Activated naive CD8-positive, alpha-beta T cell (primary cell): Measurements from ENCODE around the gene CAMTA1.

Experiments used
- H3K27ac Mint-ChIP-seq: one replicate; pipeline ENCODE4 v1.8.0; 2021; ENCODE audit warnings: mixed read lengths
- H3K27me3 Mint-ChIP-seq: one replicate; pipeline ENCODE4 v1.8.0; 2021; ENCODE audit warnings: mixed read lengths
- H3K36me3 Mint-ChIP-seq: one replicate; pipeline ENCODE4 v1.8.0; 2021; ENCODE audit warnings: mixed read lengths
- H3K4me1 Mint-ChIP-seq: one replicate; pipeline ENCODE4 v1.8.0; 2021; ENCODE audit warnings: low read depth, mixed read lengths
- H3K4me3 Mint-ChIP-seq: one replicate; pipeline ENCODE4 v1.8.0; 2021; ENCODE audit warnings: mild to moderate bottlenecking, mixed read lengths
- H3K9me3 Mint-ChIP-seq: one replicate; pipeline ENCODE4 v1.8.0; 2021; ENCODE audit warnings: low read depth, mixed read lengths

Gene CAMTA1

DNA sequence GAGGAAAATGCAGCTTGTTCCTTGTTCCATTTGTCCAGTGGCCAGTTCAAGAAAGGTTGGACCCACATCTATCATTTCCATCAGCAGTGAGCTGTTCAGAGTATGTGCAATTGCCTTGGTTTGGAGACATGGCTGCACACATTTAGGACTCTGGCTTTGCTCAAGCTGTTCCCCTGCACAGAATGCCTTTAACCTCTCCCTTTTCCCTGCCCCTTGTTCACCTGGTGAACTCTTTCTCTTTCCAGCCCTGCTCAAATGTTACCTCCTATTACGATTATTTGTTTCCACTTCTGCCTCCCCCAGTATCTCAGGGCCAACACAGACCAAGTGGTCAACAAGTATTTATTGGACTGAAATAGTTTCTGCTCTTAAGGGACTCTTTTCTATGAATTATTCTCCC is 385.9 kb downstream of the CAMTA1 start:
- H3K27me3 Mint-ChIP-seq, result peaks cover 15% of the 10 kb centered on the region

DNA sequence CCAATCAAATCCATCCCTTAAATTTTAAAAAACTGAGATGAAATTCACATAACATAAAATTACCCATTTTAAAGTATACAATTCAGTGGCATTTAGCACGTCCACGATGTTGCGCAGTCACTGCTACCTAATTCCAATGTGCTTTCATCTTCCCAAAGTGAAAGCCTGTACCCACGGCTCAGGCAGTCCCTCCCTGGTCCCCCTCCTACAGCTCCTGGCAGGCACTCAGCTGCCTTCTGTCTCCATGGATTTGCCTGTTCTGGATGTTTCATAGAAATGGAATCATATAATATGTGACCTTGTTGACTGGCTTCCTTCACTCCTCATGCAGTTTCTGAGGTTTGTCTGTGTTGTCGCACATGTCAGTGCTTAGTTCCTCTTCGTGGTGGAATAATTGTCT is 386.3 kb downstream of the CAMTA1 start:
- H3K4me3 Mint-ChIP-seq, result no peak overlapping the region
- no peaks in the 10 kb centered on the region for H3K4me1 Mint-ChIP-seq
- no peaks in the 10 kb centered on the region for H3K9me3 Mint-ChIP-seq

More for the DNA sequence above, 385.9 kb downstream of the CAMTA1 start:
- Mint-ChIP-seq H3K4me3 (no peak overlapping the region), H3K4me1 (no peaks in the 10 kb centered on the region), H3K9me3 (no peaks in the 10 kb centered on the region), H3K27ac (no peak overlapping the region), H3K36me3 (no peaks in the 10 kb centered on the region)

DNA sequence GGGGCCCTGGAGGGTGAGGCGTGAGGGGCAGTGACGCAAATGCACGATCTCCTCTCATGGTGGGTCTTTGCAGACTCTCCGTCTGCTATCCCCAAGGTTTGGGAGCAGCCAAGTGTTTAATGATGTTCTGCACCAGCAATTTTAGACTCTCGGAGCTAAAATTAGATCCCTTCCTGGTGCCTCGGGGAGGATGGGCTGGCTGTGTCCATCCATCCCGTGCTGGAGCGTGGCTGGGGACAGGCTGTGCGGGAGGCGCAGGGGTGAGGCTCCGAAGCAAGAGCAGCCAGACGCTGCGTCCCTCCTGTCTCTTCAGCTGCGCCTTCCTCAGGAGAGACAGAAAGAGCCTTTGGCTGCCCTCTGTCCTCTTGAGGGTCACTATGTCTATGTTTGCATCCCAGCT is 387.6 kb downstream of the CAMTA1 start:
- H3K4me1 Mint-ChIP-seq, result no peaks in the 10 kb centered on the region
- H3K9me3 Mint-ChIP-seq, result no peaks in the 10 kb centered on the region
- H3K27me3 Mint-ChIP-seq, result peaks cover 20% of the 10 kb centered on the region
- H3K36me3 Mint-ChIP-seq, result no peaks in the 10 kb centered on the region
- no peak overlapping the region for H3K4me3 Mint-ChIP-seq
- H3K27ac Mint-ChIP-seq, result no peak overlapping the region

More for the DNA sequence above, 386.3 kb downstream of the CAMTA1 start:
- peaks cover 17% of the 10 kb centered on the region for H3K27me3 Mint-ChIP-seq
- no peak overlapping the region for H3K27ac Mint-ChIP-seq
- H3K36me3 Mint-ChIP-seq, result no peaks in the 10 kb centered on the region

DNA sequence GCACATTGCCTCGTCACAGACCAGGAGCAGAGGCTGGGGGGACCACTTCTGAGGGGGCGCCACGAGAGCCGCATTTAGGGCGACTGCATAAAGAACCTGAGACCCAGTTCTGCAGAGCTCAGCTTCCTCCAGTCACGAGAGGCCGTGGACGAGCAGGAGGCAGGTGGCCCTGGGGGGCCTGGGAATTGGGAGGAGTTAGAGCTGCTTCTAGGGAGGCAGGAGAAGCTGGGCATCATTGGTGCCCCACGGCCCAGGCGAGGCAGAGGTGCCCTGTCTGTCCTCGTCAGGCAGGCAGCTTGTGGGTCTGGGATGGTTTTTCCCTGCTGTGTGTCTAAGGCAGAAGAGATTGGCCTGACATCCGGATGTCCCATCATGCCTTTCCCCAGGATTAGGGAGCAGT is 389.3 kb downstream of the CAMTA1 start:
- Mint-ChIP-seq H3K36me3 (no peaks in the 10 kb centered on the region), H3K4me3 (no peak overlapping the region), H3K27me3 (peaks cover 28% of the 10 kb centered on the region), H3K4me1 (no peaks in the 10 kb centered on the region), H3K27ac (no peak overlapping the region), H3K9me3 (peaks cover under 1% of the 10 kb centered on the region)

DNA sequence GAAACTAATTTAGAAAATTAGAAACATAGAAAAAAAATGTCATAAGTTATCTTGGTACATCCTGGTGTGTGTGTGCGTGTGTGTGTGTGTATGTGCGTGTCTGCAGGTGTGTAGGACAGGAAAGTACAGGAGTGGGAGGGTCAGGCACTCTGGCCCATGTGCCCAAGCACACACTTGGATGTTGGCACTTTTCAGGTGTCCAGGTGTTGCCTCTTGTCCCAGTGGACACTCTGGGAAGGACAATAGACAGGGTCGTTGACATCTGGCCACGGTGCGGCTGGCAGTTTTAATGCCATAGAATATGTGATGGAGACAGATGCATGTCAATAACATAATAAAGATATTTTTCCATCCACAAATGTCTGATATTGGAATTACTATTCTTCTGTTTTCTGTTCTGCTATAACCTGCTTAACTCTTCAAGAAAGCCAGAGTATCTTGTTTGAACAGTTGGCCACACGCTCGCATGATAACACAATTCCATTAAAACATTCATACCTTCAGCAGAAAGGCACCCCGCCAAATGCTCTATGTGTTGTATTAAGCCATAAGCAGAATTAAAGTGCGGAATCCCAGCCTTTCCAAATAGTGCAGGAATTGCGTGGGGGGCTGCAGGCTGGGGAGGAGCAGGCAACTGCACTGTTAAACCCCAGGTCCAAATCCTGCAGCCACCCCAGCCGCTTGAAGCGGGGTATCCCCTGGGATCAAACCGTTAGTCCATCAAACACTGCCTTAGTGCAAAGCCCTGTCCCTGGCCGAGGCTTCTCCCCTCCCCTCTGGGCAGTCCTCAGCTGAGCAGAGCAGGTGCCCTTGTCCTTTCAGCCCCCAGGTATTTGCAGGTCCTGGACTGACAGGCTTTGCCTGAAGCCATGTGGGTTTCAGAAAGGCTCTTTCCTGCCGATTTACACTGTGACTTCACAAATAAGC is 390.0 kb downstream of the CAMTA1 start:
- Mint-ChIP-seq H3K27me3 (peaks cover 28% of the 10 kb centered on the region), H3K27ac (no peak overlapping the region), H3K36me3 (no peaks in the 10 kb centered on the region), H3K9me3 (peaks cover 4% of the 10 kb centered on the region), H3K4me3 (no peak overlapping the region), H3K4me1 (no peaks in the 10 kb centered on the region)

DNA sequence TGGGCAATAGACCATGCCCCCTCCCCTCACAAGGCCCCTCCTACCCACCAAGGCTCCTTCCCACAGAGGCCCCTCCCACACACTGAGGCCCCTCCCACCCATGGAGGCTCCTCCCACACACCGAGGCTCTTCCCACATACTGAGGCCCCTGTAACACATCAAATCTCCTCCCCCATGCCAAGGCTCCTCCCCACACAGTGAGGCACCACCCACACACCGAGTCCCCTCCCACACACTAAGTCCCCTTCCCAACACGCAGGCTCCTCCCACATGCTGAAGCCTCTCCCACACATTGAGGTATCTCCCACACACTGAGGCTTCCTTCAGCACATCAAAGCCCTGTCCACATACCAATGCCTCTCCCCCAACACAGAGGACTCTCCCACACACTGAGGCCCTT is 391.8 kb downstream of the CAMTA1 start:
- H3K27ac Mint-ChIP-seq, result no peak overlapping the region
- no peaks in the 10 kb centered on the region for H3K36me3 Mint-ChIP-seq
- H3K4me3 Mint-ChIP-seq, result no peak overlapping the region
- peaks cover 16% of the 10 kb centered on the region for H3K27me3 Mint-ChIP-seq
- peaks cover 4% of the 10 kb centered on the region for H3K9me3 Mint-ChIP-seq
- no peaks in the 10 kb centered on the region for H3K4me1 Mint-ChIP-seq

DNA sequence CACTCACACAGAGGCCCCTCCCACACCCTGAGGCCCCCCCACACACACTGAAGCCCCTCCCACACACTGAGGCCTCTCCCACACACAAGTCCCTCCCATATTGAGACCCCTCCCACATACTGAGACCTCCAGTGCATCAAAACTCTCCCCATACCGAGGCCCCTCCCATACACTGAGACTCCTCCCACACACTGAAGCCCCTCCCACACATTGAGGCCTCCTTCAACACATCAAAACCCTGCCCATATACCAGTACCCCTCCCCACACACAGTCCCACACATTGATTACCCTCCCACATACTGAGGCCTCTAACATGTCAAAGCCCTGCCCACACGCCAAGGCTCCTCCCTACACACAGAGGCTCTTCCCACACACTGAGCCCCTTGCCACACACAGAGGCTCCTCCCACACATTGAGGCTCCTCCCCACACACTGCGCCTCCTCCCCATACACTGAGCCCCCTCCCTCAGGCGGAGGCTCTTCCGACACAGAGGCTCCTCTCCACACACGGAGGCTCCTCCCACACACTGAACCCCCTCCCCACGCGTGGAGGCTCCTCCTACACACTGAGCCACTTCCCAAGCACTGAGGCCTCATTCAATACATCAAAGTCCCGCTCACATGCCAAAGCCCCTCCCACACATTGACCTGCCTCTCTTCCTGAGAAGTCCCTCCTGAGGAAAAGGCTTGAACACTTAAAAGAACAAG is 392.3 kb downstream of the CAMTA1 start:
- Mint-ChIP-seq H3K27me3 (peaks cover 18% of the 10 kb centered on the region), H3K27ac (no peak overlapping the region), H3K9me3 (peaks cover 4% of the 10 kb centered on the region), H3K4me3 (no peak overlapping the region), H3K36me3 (no peaks in the 10 kb centered on the region), H3K4me1 (no peaks in the 10 kb centered on the region)

DNA sequence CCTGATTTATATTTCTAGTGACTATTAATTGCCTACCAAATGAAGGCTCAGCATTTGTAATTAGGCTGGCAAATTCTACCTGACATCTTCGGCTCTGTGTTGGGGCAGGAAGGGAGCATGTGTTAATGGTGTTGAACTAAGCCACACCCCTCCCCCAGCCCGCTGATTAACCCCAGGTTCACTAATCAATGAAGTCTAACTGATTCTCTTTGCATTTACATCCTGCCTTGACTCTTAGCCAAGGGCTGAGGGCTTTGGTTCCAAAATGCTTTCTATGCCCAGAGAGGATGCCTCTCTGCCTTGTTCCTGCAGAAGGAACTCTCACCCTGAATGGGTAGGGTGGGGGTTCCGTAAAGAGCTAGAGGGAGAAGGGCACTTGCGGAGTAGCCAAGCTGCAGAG is 393.1 kb downstream of the CAMTA1 start:
- H3K27me3 Mint-ChIP-seq, result peaks cover 22% of the 10 kb centered on the region
- H3K9me3 Mint-ChIP-seq, result peaks cover 4% of the 10 kb centered on the region
- no peaks in the 10 kb centered on the region for H3K4me1 Mint-ChIP-seq
- no peaks in the 10 kb centered on the region for H3K36me3 Mint-ChIP-seq
- H3K4me3 Mint-ChIP-seq, result no peak overlapping the region
- H3K27ac Mint-ChIP-seq, result no peak overlapping the region

DNA sequence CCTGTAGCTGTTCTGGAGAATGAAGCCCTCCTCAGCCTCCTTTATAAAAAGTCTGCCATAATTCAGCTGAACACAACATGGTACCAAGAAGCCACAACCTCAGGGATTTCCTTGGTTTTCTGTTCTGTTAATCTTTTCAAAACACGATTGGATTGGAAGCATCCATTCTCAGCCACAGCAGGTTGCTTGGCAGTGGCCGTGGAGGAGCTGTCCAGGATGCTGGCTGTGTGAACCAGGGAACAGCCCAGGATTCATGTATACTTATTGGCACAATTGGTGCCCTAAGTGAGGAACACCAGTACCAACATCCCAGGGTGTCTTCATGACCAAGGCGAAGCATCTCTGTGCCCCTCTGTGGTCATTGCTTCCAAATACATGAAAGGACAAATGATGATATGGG is 393.5 kb downstream of the CAMTA1 start:
- peaks cover 22% of the 10 kb centered on the region for H3K27me3 Mint-ChIP-seq

DNA sequence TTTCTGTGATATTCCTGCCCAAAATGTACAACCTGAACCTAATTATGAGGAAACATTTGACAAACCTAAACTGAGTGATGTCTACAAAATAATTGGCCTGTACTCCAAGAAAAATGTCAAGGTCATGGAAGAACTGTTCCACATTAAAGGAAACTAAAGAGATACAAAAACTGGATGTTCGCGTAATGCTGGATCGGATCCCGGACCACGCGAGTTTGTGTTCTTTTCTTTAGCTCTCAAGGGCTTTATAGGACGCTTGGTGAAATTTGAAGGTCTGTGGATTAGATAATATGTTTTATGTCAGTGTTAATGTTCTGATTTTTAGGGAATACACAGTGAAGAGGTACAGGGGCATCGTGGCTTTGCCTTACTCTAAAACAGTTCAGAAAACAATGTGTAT is 400.5 kb downstream of the CAMTA1 start:
- Mint-ChIP-seq H3K27ac (no peak overlapping the region), H3K36me3 (no peaks in the 10 kb centered on the region), H3K4me1 (no peaks in the 10 kb centered on the region), H3K9me3 (no peaks in the 10 kb centered on the region), H3K27me3 (peaks cover 8% of the 10 kb centered on the region), H3K4me3 (no peak overlapping the region)

More for the DNA sequence above, 393.5 kb downstream of the CAMTA1 start:
- Mint-ChIP-seq H3K36me3 (no peaks in the 10 kb centered on the region), H3K4me3 (no peak overlapping the region), H3K4me1 (no peaks in the 10 kb centered on the region), H3K27ac (no peak overlapping the region), H3K9me3 (peaks cover 4% of the 10 kb centered on the region)

DNA sequence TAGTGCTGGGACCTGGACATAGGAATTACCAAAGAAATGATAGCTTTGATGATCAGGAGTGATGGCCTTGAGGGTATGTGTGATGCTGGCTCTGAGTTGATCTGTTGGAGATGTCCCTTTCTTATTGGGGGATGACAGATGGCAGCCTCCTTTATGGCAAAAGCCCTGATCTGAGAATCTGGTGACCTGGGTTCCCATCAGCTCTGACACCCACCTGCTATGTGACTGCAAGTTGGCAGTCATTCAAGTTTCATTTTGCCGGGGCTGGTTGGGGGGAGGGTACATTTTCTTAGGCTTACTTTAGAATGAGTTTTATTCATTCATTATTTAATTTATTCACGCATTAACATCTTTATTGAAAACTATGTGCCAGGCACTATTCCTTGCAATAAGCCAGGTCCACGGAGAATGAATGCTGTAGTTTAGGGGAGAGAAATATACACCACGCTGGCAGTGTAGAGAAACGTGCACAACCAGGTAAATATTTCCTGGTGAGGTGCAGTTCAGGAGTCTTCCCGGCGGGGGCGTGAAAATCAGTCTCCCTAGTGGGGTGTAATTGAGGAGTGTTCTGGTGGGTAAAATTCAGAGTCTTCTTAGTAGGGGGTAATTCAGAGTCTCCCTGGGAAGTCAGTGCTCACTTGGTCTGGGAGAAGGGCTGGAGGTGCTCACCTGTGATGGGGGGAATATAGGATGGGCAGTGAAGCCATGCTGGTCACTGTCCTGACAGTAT is 401.3 kb downstream of the CAMTA1 start:
- Mint-ChIP-seq H3K36me3 (no peaks in the 10 kb centered on the region), H3K4me3 (no peak overlapping the region), H3K9me3 (no peaks in the 10 kb centered on the region), H3K27me3 (peaks cover 8% of the 10 kb centered on the region), H3K27ac (no peak overlapping the region), H3K4me1 (no peaks in the 10 kb centered on the region)

DNA sequence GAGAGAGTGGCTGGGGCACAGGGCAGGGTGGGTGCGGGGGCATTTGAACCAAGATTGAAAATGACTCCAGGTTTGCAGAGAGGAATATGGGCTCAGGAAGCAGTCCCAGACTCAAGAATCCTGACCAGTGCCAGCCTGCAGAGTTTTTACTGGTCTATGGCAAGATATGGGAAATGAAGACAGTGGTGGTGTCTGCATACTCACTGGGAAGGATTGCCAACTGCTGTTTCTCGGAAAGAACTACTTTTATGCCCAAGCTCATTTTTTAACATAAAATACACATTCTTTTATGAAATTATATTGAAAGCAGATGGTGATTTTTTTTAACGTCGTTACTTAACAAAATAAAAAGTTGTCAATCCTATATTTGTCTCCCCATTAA is 401.8 kb downstream of the CAMTA1 start:
- Mint-ChIP-seq H3K9me3 (no peaks in the 10 kb centered on the region), H3K4me3 (no peak overlapping the region), H3K4me1 (no peaks in the 10 kb centered on the region), H3K36me3 (no peaks in the 10 kb centered on the region), H3K27me3 (peaks cover 8% of the 10 kb centered on the region), H3K27ac (no peak overlapping the region)

DNA sequence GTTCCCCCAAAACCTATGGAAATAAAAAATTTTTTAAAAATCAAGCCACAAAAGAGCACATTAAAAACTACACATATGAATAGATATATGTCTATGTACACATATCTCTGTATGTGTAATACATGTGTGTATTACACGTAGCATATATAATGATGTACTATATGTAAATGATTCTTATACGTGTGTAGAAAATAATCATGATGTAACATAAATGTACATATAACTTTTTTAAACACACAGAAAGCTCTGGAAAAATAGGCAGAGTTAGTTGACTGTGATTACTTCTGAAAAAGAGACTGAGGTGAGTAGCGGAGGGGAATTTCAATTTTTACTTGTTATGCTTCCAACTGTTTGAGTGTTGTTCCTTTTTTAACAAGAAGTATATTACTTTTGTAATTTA is 405.0 kb downstream of the CAMTA1 start:
- Mint-ChIP-seq H3K4me3 (no peak overlapping the region), H3K9me3 (no peaks in the 10 kb centered on the region), H3K27me3 (peaks cover 2% of the 10 kb centered on the region), H3K27ac (no peak overlapping the region), H3K4me1 (no peaks in the 10 kb centered on the region), H3K36me3 (no peaks in the 10 kb centered on the region)

DNA sequence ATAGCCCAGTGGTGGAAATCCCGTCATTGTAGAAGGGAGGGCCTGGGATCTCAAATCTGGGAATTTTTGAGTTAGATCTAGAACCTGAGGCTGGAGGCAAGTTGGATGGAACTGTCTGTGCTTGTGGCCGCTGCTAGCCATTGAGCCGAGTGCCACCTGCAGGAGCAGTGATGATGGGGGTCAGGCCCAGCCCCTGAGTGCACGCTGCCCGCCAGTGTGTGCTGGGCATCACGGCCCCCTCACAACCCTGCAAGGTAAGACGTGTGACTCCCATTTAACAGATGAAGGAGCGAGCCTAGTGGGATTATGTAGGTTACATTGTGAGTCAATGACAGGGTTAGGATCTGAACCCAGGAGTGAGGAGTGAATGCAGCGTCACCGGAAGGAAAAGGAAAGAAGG is 407.2 kb downstream of the CAMTA1 start:
- no peak overlapping the region for H3K4me3 Mint-ChIP-seq

More for the DNA sequence above, 407.2 kb downstream of the CAMTA1 start:
- H3K4me1 Mint-ChIP-seq, result no peaks in the 10 kb centered on the region
- H3K36me3 Mint-ChIP-seq, result no peaks in the 10 kb centered on the region
- no peaks in the 10 kb centered on the region for H3K9me3 Mint-ChIP-seq
- no peak overlapping the region for H3K27ac Mint-ChIP-seq
- no peaks in the 10 kb centered on the region for H3K27me3 Mint-ChIP-seq
